Liver (tissue), 9 donors: ENCODE measurements around the gene ERCC4. TPM values are rescaled to one million over a fixed set of nuclear protein-coding genes. Genes with fewer than 3 reads are reported as not detected.

Source experiments
- DNase-seq: peaks from one replicate; pipeline ENCODE4 v3.0.0-alpha.2; 2017; ENCODE audit warnings: low spot score
- H3K27ac ChIP-seq, 2 donors: one replicate each; pipeline ENCODE4 v1.7.0; 2013; ENCODE audit warnings: inconsistent platforms in 2 of 2, low read length in 2 of 2, control low read depth in 1 of 2, low read depth in 1 of 2, mild to moderate bottlenecking in 1 of 2
- H3K27me3 ChIP-seq, 4 donors: one replicate each; pipeline versions ENCODE4 v1.6.1 to v1.7.0; 2013; ENCODE audit warnings: low read length in 3 of 4, inconsistent platforms in 1 of 4, mild to moderate bottlenecking in 1 of 4, moderate library complexity in 1 of 4; ENCODE audit not compliant: control insufficient read depth in 4 of 4, insufficient read depth in 4 of 4
- H3K36me3 ChIP-seq, 4 donors: one replicate each; pipeline versions ENCODE4 v1.6.1 to v1.7.0; 2013; ENCODE audit warnings: low read length in 3 of 4, mild to moderate bottlenecking in 3 of 4, low read depth in 1 of 4, moderate library complexity in 1 of 4; ENCODE audit not compliant: control insufficient read depth in 4 of 4, insufficient read depth in 3 of 4
- H3K4me1 ChIP-seq, 4 donors: one replicate each; pipeline versions ENCODE4 v1.6.1 to v1.7.0; 2013; ENCODE audit warnings: low read length in 3 of 4, mild to moderate bottlenecking in 3 of 4, moderate library complexity in 1 of 4; ENCODE audit not compliant: control insufficient read depth in 4 of 4, insufficient read depth in 4 of 4
- H3K4me3 ChIP-seq, 3 donors: one replicate each; pipeline versions ENCODE4 v1.6.1 to v1.7.0; 2013; ENCODE audit warnings: low read length in 3 of 3, control low read depth in 1 of 3, low read depth in 1 of 3, mild to moderate bottlenecking in 1 of 3
- H3K9ac ChIP-seq, 2 donors: one replicate each; pipeline ENCODE4 v1.7.0; 2013; ENCODE audit warnings: low read length in 2 of 2, mild to moderate bottlenecking in 2 of 2, moderate library complexity in 2 of 2, control low read depth in 1 of 2, low read depth in 1 of 2
- H3K9me3 ChIP-seq, 4 donors: one replicate each; pipeline versions ENCODE4 v1.6.1 to v1.7.0; 2013; ENCODE audit warnings: low read length in 3 of 4; ENCODE audit not compliant: control insufficient read depth in 4 of 4
- ATF3 ChIP-seq: IDR thresholded peaks from 2 replicates; pipeline ENCODE4 v1.6.1; 2016; ENCODE audit warnings: antibody characterized with exemption
- CTCF ChIP-seq: fragments of 150-350 bp; IDR thresholded peaks from 2 replicates; pipeline ENCODE4 v1.5.1; 2017; ENCODE audit warnings: improper control_type of control experiment, low read depth, low read length; ENCODE audit not compliant: missing input control
- EGR1 ChIP-seq, 2 donors: IDR thresholded peaks; 2 replicates each; pipeline ENCODE4 v1.6.1; 2016 to 2018; ENCODE audit warnings: antibody characterized with exemption in 2 of 2, low read depth in 2 of 2
- FOXA1 ChIP-seq: IDR thresholded peaks from 2 replicates; pipeline ENCODE4 v1.6.1; 2016; ENCODE audit warnings: antibody characterized with exemption
- FOXA2 ChIP-seq: IDR thresholded peaks from 2 replicates; pipeline ENCODE4 v1.6.1; 2016; ENCODE audit warnings: antibody characterized with exemption
- GABPA ChIP-seq, 2 donors: IDR thresholded peaks in 1 of 2; conservative IDR thresholded peaks in 1 of 2; 2 replicates each; pipeline ENCODE4 v1.6.1; 2016; ENCODE audit warnings: antibody characterized with exemption in 2 of 2, mild to moderate bottlenecking in 1 of 2, moderate library complexity in 1 of 2
- HNF4A ChIP-seq, 2 donors: conservative IDR thresholded peaks; 2 replicates each; pipeline ENCODE4 v1.6.1; 2016; ENCODE audit warnings: antibody characterized with exemption in 2 of 2, mild to moderate bottlenecking in 2 of 2
- HNF4G ChIP-seq: IDR thresholded peaks from 2 replicates; pipeline ENCODE4 v1.6.1; 2016; ENCODE audit warnings: antibody characterized with exemption
- JUND ChIP-seq, 2 donors: IDR thresholded peaks; 2 replicates each; pipeline ENCODE4 v1.6.1; 2016; ENCODE audit warnings: antibody characterized with exemption in 2 of 2
- MAX ChIP-seq: IDR thresholded peaks from 2 replicates; pipeline ENCODE4 v1.6.1; 2016; ENCODE audit warnings: antibody characterized with exemption
- NR2F2 ChIP-seq: IDR thresholded peaks from 2 replicates; pipeline ENCODE4 v1.6.1; 2016; ENCODE audit warnings: antibody characterized with exemption
- RAD21 ChIP-seq, 2 donors: IDR thresholded peaks; 2 replicates each; pipeline ENCODE4 v1.6.1; 2016; ENCODE audit warnings: antibody characterized with exemption in 2 of 2, mild to moderate bottlenecking in 2 of 2
- REST ChIP-seq: IDR thresholded peaks from 2 replicates; pipeline ENCODE4 v1.6.1; 2016; ENCODE audit warnings: antibody characterized with exemption, mild to moderate bottlenecking
- SP1 ChIP-seq: IDR thresholded peaks from 2 replicates; pipeline ENCODE4 v1.6.1; 2018; ENCODE audit warnings: antibody characterized with exemption, mild to moderate bottlenecking
- TAF1 ChIP-seq: conservative IDR thresholded peaks from 2 replicates; pipeline ENCODE4 v1.6.1; 2016; ENCODE audit warnings: antibody characterized with exemption, mild to moderate bottlenecking
- YY1 ChIP-seq: IDR thresholded peaks from 2 replicates; pipeline ENCODE4 v1.6.1; 2016; ENCODE audit warnings: antibody characterized with exemption, mild to moderate bottlenecking
- ZBTB33 ChIP-seq: IDR thresholded peaks from 2 replicates; pipeline ENCODE4 v1.6.1; 2016; ENCODE audit warnings: antibody characterized with exemption
- WGBS: extraction: QIAGEN DNeasy Blood & Tissue Kit; methylation state at CpG from one replicate; pipeline ENCODE4 v1.1.7; 2013; 5-methylcytosine and 5-hydroxymethylcytosine counted together
- polyA plus RNA-seq, 2 donors: library from polyadenylated mRNA; stranded (reverse) in 1 of 2; unstranded in 1 of 2; fragments of 200-250 nt in 1 of 2; fragments of >200 nt in 1 of 2; fragmentation: Nextera tagmentation in 1 of 2; extraction: Ambion mirVana in 1 of 2; gene quantifications; one replicate each; pipeline versions ENCODE4 v1.2.1 to v1.2.3, GENCODE V29; 2013 to 2015
- total RNA-seq, 2 donors: library from RNA; depleted of rRNA; stranded (reverse); fragments of >200 nt; gene quantifications; one replicate each; pipeline ENCODE4 v1.2.3, GENCODE V29; 2014
- donor health status: healthy.
- donor health status: healthy.
- donor health status: healthy.
- donor health status: healthy.
- donor health status: healthy.

ERCC4 gene
- total and polyA plus RNA-seq, 4 donors, result 1.6 to 11.1 (median 4.9) TPM

- no peak overlapping the region for H3K4me3 ChIP-seq
- no peak overlapping the region for H3K27ac ChIP-seq
- no peaks in the 10 kb centered on the region for H3K9me3 ChIP-seq
- no peak for TF ChIP-seq EGR1 (IDR thresholded peaks at IDR 0.05; ENCODE audit: low read depth in 2 of 2)
- H3K27me3 ChIP-seq, result no peaks in the 10 kb centered on the region
- H3K9ac ChIP-seq, result no peak overlapping the region
- no peaks in the 10 kb centered on the region for H3K36me3 ChIP-seq
- peaks cover 0 to 3% (median 0%) of the 10 kb centered on the region in 4 donors for H3K4me1 ChIP-seq
- DNase-seq, result no peak
- WGBS, result 81% methylated on average over 1 of the region's 1 CpG
Observed at GRCh38 chr16:13962232-13962631, 42.3 kb downstream of the ERCC4 start.

- TF ChIP-seq RAD21 (IDR thresholded peaks at IDR 0.05) (no peak), JUND (IDR thresholded peaks at IDR 0.05) (no peak), CTCF (no peak), MAX (no peak), HNF4A (conservative IDR thresholded peaks at IDR 0.05) (no peak), EGR1 (IDR thresholded peaks at IDR 0.05; ENCODE audit: low read depth in 2 of 2) (no peak), FOXA2 (no peak), TAF1 (no peak), YY1 (no peak), GABPA (IDR thresholded peaks at IDR 0.05 in 1 of 2, conservative IDR thresholded peaks at IDR 0.05 in 1 of 2) (no peak), FOXA1 (no peak), ZBTB33 (no peak), REST (no peak), NR2F2 (no peak), SP1 (no peak), HNF4G (no peak), ATF3 (no peak)
- peaks cover 0 to 1% (median 0%) of the 10 kb centered on the region in 4 donors for H3K9me3 ChIP-seq
- no peak overlapping the region for H3K9ac ChIP-seq
- no peaks in the 10 kb centered on the region for H3K27me3 ChIP-seq
- H3K36me3 ChIP-seq, result no peaks in the 10 kb centered on the region
- H3K27ac ChIP-seq, result no peak overlapping the region
- no peaks in the 10 kb centered on the region for H3K4me1 ChIP-seq
- WGBS, result 75% methylated on average over 2 of the region's 2 CpGs
- DNase-seq, result no peak
- H3K4me3 ChIP-seq, result no peak overlapping the region
Observed at GRCh38 chr16:13968835-13969234, 48.9 kb downstream of the ERCC4 start.
